ENCODE data around the gene OPRD1. TPM values are rescaled to one million over a fixed set of nuclear protein-coding genes. Genes with fewer than 3 reads are reported as not detected.

Gene OPRD1
- total RNA-seq, 1 experiment from 2014 or later: 60.2 TPM

DNA sequence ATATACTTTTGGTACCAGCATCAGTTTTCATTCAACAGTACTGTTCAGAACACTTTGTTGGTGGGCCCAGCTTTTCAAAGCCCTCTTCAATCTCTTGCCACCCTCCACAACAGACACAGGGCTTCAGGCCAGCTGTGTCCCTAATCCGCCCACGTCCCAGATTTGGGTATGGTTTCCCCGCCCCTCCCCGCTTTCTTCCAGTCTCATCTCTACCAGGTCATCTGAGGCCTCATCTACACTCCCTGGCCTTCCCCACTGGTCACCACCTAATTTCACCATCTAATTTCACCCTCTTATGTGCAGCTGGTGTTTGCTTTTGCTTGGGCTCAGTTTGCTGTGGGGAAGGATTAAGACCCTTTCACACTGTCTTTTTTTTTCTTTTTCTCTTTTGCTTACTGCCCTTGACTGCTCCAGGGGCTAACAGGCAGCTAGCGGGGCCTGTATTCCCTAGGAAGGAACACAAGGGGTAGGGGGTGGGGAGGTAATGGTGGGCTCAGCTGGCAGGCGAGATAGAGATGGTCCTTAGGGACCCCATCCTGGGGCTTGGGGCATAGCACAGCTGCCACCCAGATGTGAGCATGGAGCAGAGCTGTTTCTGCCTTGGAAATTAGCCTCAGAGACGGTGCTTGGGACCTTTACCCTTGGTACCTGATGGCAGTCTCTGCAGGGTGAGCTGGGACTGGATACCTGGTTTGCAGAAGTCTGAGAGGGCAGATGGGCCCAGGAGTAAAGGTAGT is 98.6 kb downstream of the OPRD1 start:
- DNase-seq: peak; percentile 69 to 78
- Histone ChIP-seq H3K27ac (no peak overlapping the region), H3K27me3 (no peaks in the 10 kb centered on the region), H3K36me3 (no peaks in the 10 kb centered on the region), H3K4me3 (no peak overlapping the region), H3K9me3 (replicated peaks) (no peaks in the 10 kb centered on the region), H3K4me1 (peaks cover 16% of the 10 kb centered on the region)

DNA sequence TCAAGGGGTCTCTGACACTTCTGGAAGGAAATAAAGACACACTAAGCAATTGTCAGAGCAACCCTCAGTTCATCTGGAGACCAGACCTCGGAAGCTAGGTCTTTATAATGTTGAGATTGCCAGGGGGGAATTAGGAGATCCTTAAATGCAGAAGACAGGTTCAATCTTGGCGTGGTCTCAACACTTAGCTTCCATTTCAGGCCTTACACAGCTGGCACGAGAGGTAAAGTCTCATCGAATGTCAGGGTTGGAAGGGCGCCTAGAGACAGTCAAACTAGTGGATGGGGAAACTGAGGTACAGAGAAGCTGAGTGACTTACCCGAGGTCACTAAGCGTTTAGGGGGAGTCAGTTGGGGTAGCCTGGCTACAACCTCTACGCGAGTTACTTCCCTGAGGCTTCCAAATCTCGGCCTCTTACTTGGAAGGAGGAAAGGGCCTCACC is 101.8 kb downstream of the OPRD1 start:
- Histone ChIP-seq H3K27me3 (no peaks in the 10 kb centered on the region), H3K27ac (peak overlapping the region; percentile 43), H3K9me3 (replicated peaks) (no peaks in the 10 kb centered on the region), H3K4me1 (peaks cover 19% of the 10 kb centered on the region), H3K4me3 (peak overlapping the region; percentile 66), H3K36me3 (no peaks in the 10 kb centered on the region)
- DNase-seq: no peak

DNA sequence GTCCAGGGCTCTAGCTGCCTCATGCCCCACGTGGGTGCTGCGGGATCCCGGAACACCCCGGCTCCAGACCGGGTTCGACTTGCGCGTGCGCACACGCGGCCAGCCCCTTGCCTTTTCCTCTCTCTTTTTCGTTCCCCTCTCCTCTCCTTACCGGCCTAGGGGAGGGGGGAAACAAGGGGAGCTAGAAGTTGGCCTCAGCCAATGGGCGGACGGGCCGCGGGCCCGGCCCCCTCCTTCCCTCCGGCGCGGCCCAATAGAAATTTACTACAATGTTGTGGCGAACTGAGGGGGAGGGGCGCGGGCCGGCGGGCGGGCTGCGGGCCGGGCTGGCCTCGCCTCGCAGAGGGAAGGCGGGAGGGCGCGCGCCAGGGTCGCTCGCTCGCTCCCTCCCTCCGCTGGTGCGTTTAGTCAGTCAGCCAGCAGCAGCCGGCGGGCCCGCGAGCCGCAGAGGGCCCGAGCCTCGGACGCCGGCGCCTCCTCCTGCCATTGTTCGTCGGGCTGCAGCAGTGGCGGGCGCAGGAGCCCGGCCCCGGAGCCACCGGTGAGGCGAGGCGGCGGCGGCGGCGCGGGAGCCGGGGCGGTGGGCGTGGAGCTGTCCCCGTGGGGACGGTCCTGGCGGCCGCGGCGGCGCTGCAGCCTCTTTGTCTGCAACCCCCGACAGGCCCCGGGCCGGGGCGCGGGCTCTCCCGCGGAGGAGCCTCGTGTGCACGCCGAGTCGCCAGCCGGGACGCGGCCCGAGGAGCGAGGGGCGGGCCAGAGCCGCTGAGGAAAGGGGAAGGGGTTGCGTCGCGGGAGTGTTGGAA is 102.5 kb downstream of the OPRD1 start, which contains the start of gene EPB41:
Gene EPB41 (plus strand): TSS at position 342 of the 803 bp plus-strand sequence. CDS start 72,869 bp downstream, outside the sequence.
- Histone ChIP-seq H3K4me3 (peak within 1 kb of the TSS; percentile 66), H3K9me3 (replicated peaks) (no peaks in the 10 kb centered on the region), H3K4me1 (peaks cover 19% of the 10 kb centered on the region), H3K27me3 (no peaks in the 10 kb centered on the region), H3K36me3 (no peaks in the 10 kb centered on the region), H3K27ac (peak within 1 kb of the TSS; percentile 43)
- DNase-seq: peak; percentile 99

DNA sequence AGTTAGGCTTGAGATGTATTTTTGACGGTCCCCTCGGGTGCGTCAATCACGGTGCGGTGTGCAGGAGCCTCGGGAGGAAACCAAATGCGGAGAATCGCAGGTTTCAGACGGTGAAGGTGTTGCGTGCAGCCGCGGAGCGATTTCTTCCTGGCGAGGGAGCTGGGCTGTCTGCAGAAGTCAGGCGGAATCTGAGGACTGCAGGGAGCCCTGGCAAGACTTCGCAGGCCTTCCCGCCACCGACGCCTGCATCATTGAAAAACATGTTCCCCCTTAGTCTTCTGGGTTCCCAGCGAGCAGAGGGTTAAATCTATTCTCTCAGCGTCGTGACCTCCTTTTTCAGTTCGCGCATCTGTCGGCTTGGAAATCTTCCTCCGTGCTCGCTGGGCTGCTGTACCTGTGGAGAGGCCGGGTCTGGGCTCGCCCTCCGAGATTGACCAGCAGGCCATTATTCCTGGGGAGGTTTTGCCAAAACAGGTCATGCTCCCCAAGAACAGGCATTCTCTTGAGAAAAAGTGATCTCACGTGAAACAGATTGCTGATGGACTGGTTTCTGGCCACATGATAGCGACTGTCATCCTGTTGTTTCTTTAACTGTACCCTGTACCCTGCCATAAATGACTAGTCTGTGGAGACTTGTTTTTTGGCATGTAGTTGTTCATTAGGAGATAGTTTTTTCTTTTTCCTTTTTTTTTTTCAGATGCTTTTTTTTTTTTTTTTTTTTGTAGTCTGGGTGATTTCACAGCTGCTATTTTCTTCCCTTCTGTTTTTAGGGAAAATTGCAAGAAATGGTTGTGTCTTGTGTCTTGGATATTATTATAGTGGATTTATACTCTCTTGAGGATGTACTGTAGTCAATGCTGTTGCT is 103.3 kb downstream of the OPRD1 start:
- H3K27ac ChIP-seq: peak overlapping the region; percentile 0
- H3K4me1 ChIP-seq: peaks cover 16% of the 10 kb centered on the region
- peak; percentile 55 to 67 for DNase-seq

DNA sequence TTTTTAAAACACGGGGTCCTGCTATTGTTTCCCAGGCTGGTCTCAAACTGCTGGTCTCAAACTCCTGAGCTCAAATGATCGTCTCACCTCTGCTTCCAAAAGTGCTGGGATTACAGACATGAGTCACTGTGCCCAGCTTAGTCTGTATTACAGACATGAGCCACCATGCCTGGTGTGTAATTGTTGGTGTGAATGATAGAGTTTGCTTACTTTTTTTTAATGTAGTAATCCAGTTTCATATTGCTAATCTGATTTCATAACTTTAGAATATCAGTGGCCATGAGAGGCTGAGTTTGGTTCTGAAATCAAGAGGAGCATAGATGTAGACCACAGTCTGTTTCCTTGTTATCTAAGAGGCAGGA is 105.8 kb downstream of the OPRD1 start:
- no peak overlapping the region for H3K27ac ChIP-seq
- H3K36me3 ChIP-seq: no peaks in the 10 kb centered on the region
- H3K27me3 ChIP-seq: no peaks in the 10 kb centered on the region

More for the DNA sequence above, 103.3 kb downstream of the OPRD1 start:
- Histone ChIP-seq H3K4me3 (peak overlapping the region; percentile 66), H3K36me3 (no peaks in the 10 kb centered on the region), H3K27me3 (no peaks in the 10 kb centered on the region), H3K9me3 (replicated peaks) (no peaks in the 10 kb centered on the region)

More for the DNA sequence above, 105.8 kb downstream of the OPRD1 start:
- Histone ChIP-seq H3K4me1 (peaks cover 8% of the 10 kb centered on the region), H3K9me3 (replicated peaks) (no peaks in the 10 kb centered on the region), H3K4me3 (no peak overlapping the region)
- DNase-seq: no peak

Other genes with a start within 250 kb of the OPRD1 start
- gene RAB42, start 219.9 kb upstream of the OPRD1 start, total RNA-seq (2014; rRNA removed; shearing (Covaris generic)): not detected in 2 replicates
- 36.5 and 39.6 TPM in 2 replicates for gene TAF12, start 169.1 kb upstream of the OPRD1 start, total RNA-seq (2014; rRNA removed; shearing (Covaris generic))
- not detected in 2 replicates for gene RNU11, start 163.6 kb upstream of the OPRD1 start, total RNA-seq (2014; rRNA removed; shearing (Covaris generic))
- 10.0 and 10.6 TPM in 2 replicates for gene GMEB1, start 143.4 kb upstream of the OPRD1 start, total RNA-seq (2014; rRNA removed; shearing (Covaris generic))
- 105 and 116 TPM in 2 replicates for gene YTHDF2, start 75.2 kb upstream of the OPRD1 start, total RNA-seq (2014; rRNA removed; shearing (Covaris generic))
- gene EPB41, start 102.4 kb downstream of the OPRD1 start, total RNA-seq (2014; rRNA removed; shearing (Covaris generic)): 67.1 and 68.9 TPM in 2 replicates